ENCODE results near the gene ADARB2. TPM values are rescaled to one million over a fixed set of nuclear protein-coding genes. Genes with fewer than 3 reads are reported as not detected.

The ADARB2 gene
- total RNA-seq, 1 donor from 2014 or later, result under 0.01 TPM

DNA sequence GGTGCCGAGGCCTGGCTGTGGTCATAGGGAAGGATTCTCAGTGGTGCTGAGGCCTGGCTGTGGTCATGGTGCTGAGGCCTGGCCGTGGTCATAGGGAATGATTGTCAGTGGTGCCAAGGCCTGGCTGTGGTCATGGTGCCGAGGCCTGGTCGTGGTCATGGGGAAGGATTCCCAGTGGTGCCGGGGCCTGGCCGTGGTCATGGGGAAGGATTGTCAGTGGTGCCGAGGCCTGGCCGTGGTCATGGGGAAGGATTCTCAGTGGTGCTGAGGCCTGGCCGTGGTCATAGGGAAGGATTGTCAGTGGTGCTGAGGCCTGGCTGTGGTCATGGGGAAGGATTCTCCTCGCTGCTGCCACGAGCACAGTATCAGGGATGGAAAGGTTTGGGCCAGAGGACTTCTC lies 327.3 kb downstream of the ADARB2 start:
- no peaks in the 10 kb centered on the region for H3K9me3 ChIP-seq (ENCODE audit: control insufficient read depth in 3 of 3, low read length in 3 of 3)

DNA sequence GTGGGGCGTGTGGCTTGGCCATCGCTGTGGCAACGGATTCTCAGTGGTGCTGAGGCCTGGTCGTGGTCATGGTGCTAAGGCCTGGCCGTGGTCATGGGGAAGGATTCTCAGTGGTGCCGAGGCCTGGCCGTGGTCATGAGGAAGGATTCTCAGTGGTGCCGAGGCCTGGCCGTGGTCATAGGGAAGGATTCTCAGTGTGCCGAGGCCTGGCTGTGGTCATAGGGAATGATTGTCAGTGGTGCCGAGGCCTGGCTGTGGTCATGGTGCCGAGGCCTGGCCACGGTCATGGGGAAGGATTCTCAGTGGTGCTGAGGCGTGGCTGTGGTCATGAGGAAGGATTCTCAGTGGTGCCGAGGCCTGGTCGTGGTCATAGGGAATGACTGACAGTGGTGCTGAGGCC lies 327.9 kb downstream of the ADARB2 start:
- Histone ChIP-seq H3K27me3 (ENCODE audit: control insufficient read depth in 3 of 3, insufficient read depth in 3 of 3, low read length in 3 of 3) (peaks cover 0 to 4% (median 2%) of the 10 kb centered on the region in 3 donors), H3K4me1 (ENCODE audit: control insufficient read depth in 3 of 3, insufficient read depth in 3 of 3, low read length in 3 of 3) (no peaks in the 10 kb centered on the region), H3K4me3 (ENCODE audit: low read length in 3 of 3) (no peak overlapping the region), H3K9ac (ENCODE audit: low read depth in 1 of 3, low read length in 3 of 3) (no peak overlapping the region), H3K9me3 (ENCODE audit: control insufficient read depth in 3 of 3, low read length in 3 of 3) (no peaks in the 10 kb centered on the region), H3K36me3 (ENCODE audit: control insufficient read depth in 3 of 3, insufficient read depth in 3 of 3, low read length in 3 of 3) (no peaks in the 10 kb centered on the region), H3K27ac (ENCODE audit: low read depth, low read length) (no peak overlapping the region)

More for the DNA sequence above, 327.3 kb downstream of the ADARB2 start:
- H3K27ac ChIP-seq (ENCODE audit: low read depth, low read length), result no peak overlapping the region
- peaks cover 0 to 2% (median 2%) of the 10 kb centered on the region in 3 donors for H3K27me3 ChIP-seq (ENCODE audit: control insufficient read depth in 3 of 3, insufficient read depth in 3 of 3, low read length in 3 of 3)
- H3K36me3 ChIP-seq (ENCODE audit: control insufficient read depth in 3 of 3, insufficient read depth in 3 of 3, low read length in 3 of 3), result no peaks in the 10 kb centered on the region
- no peaks in the 10 kb centered on the region for H3K4me1 ChIP-seq (ENCODE audit: control insufficient read depth in 3 of 3, insufficient read depth in 3 of 3, low read length in 3 of 3)
- H3K9ac ChIP-seq (ENCODE audit: low read depth in 1 of 3, low read length in 3 of 3), result no peak overlapping the region
- no peak overlapping the region for H3K4me3 ChIP-seq (ENCODE audit: low read length in 3 of 3)

DNA sequence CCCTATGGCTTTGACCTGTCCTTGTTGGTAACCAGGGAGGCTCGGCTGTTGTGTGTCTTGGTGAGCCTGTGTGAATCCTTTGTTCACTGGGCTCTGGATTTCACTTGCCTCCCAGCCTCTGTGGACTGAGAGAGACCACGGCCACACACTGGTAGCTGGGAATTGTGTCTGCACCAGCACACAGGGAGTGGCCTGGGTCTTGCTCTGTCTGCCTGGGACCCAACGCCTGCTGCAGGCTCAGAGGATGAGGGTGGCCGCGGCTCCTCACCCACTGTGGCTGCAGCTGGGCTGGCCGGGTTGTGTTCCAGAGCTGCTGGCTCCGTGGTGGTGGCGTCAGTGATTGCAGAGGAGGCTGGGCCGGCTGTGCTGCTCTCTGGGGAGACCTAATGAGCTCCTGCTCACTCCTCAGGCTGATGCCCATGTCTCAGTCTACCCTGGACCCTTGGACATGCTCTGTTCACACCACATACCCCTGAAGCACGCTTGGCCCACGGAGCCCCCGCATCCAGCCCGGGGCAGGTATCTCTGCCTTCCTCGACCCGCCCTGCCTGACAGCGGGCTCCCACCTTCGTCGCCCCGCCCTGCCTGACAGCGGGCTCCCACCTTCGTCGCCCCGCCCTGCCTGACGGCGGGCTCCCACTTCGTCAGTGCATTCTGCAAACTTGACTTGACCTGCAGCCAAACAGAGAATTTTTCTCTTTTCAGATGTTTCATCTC lies 328.5 kb downstream of the ADARB2 start:
- Histone ChIP-seq H3K4me3 (ENCODE audit: low read length in 3 of 3) (no peak overlapping the region), H3K9ac (ENCODE audit: low read depth in 1 of 3, low read length in 3 of 3) (no peak overlapping the region)

GRCh38 chr10:1406967-1407945 lies 330.1 kb downstream of the ADARB2 start:
- Histone ChIP-seq H3K36me3 (ENCODE audit: control insufficient read depth in 3 of 3, insufficient read depth in 3 of 3, low read length in 3 of 3) (no peaks in the 10 kb centered on the region), H3K4me1 (ENCODE audit: control insufficient read depth in 3 of 3, insufficient read depth in 3 of 3, low read length in 3 of 3) (no peaks in the 10 kb centered on the region), H3K27me3 (ENCODE audit: control insufficient read depth in 3 of 3, insufficient read depth in 3 of 3, low read length in 3 of 3) (peaks cover 0 to 18% (median 4%) of the 10 kb centered on the region in 3 donors), H3K27ac (ENCODE audit: low read depth, low read length) (no peak overlapping the region), H3K9ac (ENCODE audit: low read depth in 1 of 3, low read length in 3 of 3) (no peak overlapping the region), H3K4me3 (ENCODE audit: low read length in 3 of 3) (no peak overlapping the region), H3K9me3 (ENCODE audit: control insufficient read depth in 3 of 3, low read length in 3 of 3) (no peaks in the 10 kb centered on the region)

More for the DNA sequence above, 328.5 kb downstream of the ADARB2 start:
- Histone ChIP-seq H3K27ac (ENCODE audit: low read depth, low read length) (no peak overlapping the region), H3K4me1 (ENCODE audit: control insufficient read depth in 3 of 3, insufficient read depth in 3 of 3, low read length in 3 of 3) (no peaks in the 10 kb centered on the region), H3K9me3 (ENCODE audit: control insufficient read depth in 3 of 3, low read length in 3 of 3) (no peaks in the 10 kb centered on the region), H3K36me3 (ENCODE audit: control insufficient read depth in 3 of 3, insufficient read depth in 3 of 3, low read length in 3 of 3) (no peaks in the 10 kb centered on the region), H3K27me3 (ENCODE audit: control insufficient read depth in 3 of 3, insufficient read depth in 3 of 3, low read length in 3 of 3) (peaks cover 0 to 8% (median 4%) of the 10 kb centered on the region in 3 donors)

- no peak overlapping the region for H3K27ac ChIP-seq (ENCODE audit: low read depth, low read length)
- no peaks in the 10 kb centered on the region for H3K36me3 ChIP-seq (ENCODE audit: control insufficient read depth in 3 of 3, insufficient read depth in 3 of 3, low read length in 3 of 3)
- peaks cover 3 to 23% (median 4%) of the 10 kb centered on the region in 3 donors for H3K27me3 ChIP-seq (ENCODE audit: control insufficient read depth in 3 of 3, insufficient read depth in 3 of 3, low read length in 3 of 3)
- no peak overlapping the region for H3K9ac ChIP-seq (ENCODE audit: low read depth in 1 of 3, low read length in 3 of 3)
- no peaks in the 10 kb centered on the region for H3K9me3 ChIP-seq (ENCODE audit: control insufficient read depth in 3 of 3, low read length in 3 of 3)
- no peak overlapping the region for H3K4me3 ChIP-seq (ENCODE audit: low read length in 3 of 3)
- H3K4me1 ChIP-seq (ENCODE audit: control insufficient read depth in 3 of 3, insufficient read depth in 3 of 3, low read length in 3 of 3), result no peaks in the 10 kb centered on the region
These were observed 331.0 kb downstream of the ADARB2 start for GRCh38 chr10:1406132-1406966.

DNA sequence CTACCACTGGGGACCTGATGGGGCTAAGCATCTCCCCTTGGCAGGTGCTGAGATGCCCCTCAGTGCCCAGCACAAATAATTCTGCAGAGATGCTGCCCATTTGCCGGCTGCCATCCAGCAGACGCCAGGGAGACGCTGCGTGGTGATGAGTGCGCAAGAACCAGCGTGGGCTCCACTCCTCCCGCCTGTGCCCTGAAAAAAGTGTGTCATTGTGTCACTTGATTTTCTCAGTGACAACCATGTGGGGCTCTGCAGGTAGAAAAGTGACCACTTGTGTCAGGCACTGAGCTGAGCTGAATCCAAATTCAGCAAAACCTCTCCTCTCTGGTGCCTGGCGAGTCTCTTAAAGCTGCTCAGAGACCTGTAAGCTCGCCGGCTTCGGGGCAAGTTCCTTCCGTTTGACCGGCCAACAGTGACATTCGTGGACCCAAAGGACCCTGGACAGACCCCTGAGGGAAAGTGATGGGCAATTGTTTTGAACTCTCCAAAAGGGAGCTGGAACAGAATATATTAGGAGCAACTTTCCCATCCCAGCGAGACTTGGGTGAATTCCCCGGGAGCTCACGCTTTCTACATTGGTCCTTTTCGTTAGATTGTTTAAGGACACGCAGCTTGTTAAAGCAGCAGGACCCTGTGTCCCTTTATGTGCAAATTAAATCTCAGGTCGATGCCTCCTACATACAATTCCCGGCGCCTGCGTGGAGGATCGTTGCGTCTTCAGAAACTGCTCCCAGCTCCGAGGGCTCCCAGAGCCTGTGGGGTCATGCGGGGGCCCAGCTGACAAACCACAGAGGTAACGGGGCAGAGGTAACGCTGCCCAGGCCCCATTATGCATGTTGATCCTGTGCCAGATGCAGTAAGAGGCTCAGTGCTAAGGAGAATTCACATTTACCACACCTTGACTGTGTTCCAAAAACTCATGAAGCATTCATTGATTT lies 332.7 kb downstream of the ADARB2 start:
- H3K27me3 ChIP-seq (ENCODE audit: control insufficient read depth in 3 of 3, insufficient read depth in 3 of 3, low read length in 3 of 3), result peaks cover 9 to 40% (median 15%) of the 10 kb centered on the region in 3 donors
- H3K4me1 ChIP-seq (ENCODE audit: control insufficient read depth in 3 of 3, insufficient read depth in 3 of 3, low read length in 3 of 3), result no peaks in the 10 kb centered on the region
- H3K9me3 ChIP-seq (ENCODE audit: control insufficient read depth in 3 of 3, low read length in 3 of 3), result no peaks in the 10 kb centered on the region
- H3K36me3 ChIP-seq (ENCODE audit: control insufficient read depth in 3 of 3, insufficient read depth in 3 of 3, low read length in 3 of 3), result no peaks in the 10 kb centered on the region
- H3K4me3 ChIP-seq (ENCODE audit: low read length in 3 of 3), result no peak overlapping the region
- no peak overlapping the region for H3K27ac ChIP-seq (ENCODE audit: low read depth, low read length)
- no peak overlapping the region for H3K9ac ChIP-seq (ENCODE audit: low read depth in 1 of 3, low read length in 3 of 3)

DNA sequence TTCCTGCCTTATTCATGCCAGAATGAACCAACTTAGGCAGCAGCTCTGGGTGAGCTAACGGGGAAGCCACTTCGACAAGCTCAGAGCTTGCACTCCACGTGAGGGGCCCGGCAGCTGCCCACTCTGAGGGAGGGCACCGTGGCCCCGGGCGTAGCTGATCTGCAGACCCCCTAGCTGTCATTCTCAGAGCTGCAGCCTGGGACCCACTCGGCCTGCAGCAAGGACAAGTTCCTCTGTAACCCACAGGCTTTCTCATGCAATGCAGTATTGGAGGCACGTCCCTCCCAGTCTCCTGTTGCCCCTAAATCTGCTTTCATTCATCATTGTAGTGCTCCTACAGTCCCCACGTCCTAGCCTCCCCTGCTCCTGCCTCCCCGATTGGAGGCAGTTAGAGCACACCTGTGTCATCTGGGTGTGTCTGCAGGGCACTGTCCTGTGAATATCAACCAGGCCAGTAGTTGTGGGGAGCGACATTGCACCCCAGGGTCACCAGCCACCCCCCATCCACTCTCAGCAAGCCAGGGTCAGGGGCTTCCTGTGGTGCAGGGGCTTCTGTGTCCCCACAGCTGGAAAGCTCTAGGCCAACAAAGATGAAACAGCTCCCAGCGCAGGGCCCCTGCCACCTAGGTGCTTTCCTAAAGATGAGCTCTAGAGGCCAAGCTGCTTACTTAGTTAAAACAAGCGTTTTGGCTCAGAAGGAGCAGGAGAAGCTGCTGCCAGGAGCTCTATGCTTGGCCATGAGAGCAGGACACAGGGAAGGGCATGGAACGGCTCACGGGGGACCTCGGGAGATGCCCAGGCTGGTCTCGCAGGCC lies 333.6 kb downstream of the ADARB2 start:
- Histone ChIP-seq H3K4me1 (ENCODE audit: control insufficient read depth in 3 of 3, insufficient read depth in 3 of 3, low read length in 3 of 3) (no peaks in the 10 kb centered on the region), H3K9me3 (ENCODE audit: control insufficient read depth in 3 of 3, low read length in 3 of 3) (no peaks in the 10 kb centered on the region), H3K9ac (ENCODE audit: low read depth in 1 of 3, low read length in 3 of 3) (no peak overlapping the region), H3K36me3 (ENCODE audit: control insufficient read depth in 3 of 3, insufficient read depth in 3 of 3, low read length in 3 of 3) (no peaks in the 10 kb centered on the region), H3K27me3 (ENCODE audit: control insufficient read depth in 3 of 3, insufficient read depth in 3 of 3, low read length in 3 of 3) (peaks cover 9 to 40% (median 19%) of the 10 kb centered on the region in 3 donors), H3K27ac (ENCODE audit: low read depth, low read length) (no peak overlapping the region), H3K4me3 (ENCODE audit: low read length in 3 of 3) (no peak overlapping the region)

DNA sequence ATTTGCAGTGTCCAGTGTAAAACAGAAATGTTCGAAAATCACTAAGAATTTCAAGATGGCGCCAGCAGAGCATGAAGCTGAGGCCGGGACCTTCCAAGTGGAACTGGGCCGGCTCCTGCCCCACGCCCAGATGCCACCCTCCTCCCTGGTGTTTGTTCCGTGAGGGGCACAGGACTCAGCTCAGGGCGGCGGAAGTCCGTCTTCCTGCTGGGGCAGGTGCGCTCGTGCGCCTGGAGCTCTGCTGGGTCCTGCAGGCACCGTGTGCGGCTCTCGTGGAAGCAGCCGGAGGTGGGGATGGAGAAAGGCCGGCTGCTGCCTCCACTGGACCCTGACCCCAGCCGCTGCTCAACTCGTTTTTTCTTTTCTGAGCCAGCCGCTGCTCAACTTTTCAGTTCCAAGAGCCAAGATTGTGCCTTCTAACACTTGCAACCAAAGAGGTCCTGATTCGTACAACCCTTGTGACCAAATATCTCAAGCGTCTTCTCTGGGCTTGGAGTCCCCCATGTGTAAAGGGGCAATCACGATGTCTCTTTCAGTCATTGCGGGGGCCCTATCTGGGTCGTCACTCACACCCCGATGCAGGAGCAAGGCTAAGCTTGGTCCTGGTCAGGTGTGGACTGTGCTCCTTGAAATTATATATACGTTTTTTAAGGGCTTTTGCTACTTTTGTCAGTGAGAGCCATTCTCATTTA lies 334.4 kb downstream of the ADARB2 start:
- Histone ChIP-seq H3K27me3 (ENCODE audit: control insufficient read depth in 3 of 3, insufficient read depth in 3 of 3, low read length in 3 of 3) (peaks cover 9 to 40% (median 19%) of the 10 kb centered on the region in 3 donors), H3K4me1 (ENCODE audit: control insufficient read depth in 3 of 3, insufficient read depth in 3 of 3, low read length in 3 of 3) (no peaks in the 10 kb centered on the region), H3K27ac (ENCODE audit: low read depth, low read length) (no peak overlapping the region), H3K4me3 (ENCODE audit: low read length in 3 of 3) (no peak overlapping the region), H3K9me3 (ENCODE audit: control insufficient read depth in 3 of 3, low read length in 3 of 3) (no peaks in the 10 kb centered on the region), H3K9ac (ENCODE audit: low read depth in 1 of 3, low read length in 3 of 3) (no peak overlapping the region), H3K36me3 (ENCODE audit: control insufficient read depth in 3 of 3, insufficient read depth in 3 of 3, low read length in 3 of 3) (no peaks in the 10 kb centered on the region)

All from skeletal muscle tissue (tissue), 4 donors.